ENCODE results near the gene MRPS23. TPM values are rescaled to one million over a fixed set of nuclear protein-coding genes. Genes with fewer than 3 reads are reported as not detected.

The MRPS23 gene
- total and polyA plus RNA-seq, 8 donors = 39.2 to 46.1 (median 43.2) TPM

DNA sequence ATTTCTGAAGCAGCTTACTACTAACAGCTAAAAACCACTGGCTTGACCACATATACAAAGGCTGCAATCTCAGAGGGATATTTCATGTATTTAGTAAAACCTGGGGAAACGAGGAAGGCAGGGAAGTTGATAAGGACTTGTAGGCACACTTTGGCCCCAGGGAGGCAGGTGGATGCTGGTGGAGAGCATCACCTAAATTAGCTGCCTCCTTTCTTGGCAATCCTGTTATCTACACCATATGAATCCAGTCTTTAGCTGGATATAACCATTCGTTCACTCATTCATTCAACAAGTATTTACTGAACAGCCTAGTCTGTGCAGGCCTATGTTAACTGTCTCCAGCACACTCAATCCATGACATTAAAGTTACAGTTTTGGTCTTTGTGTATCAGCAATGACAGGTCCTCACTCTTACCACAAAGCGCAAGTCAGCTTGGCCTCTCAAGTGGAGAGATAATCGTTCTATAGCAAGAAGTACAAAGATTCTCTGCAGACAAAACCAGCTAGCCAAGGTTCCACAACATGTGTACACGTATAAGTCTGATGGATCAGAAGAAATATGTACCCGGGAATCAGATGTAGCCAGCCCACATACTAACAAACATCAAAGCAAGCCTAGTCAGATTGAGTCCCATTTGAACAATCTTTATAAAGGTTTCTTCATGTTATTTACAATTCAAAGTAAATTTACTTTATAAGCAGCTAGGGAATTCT is 10.8 kb downstream of the MRPS23 start:
- no peaks in the 10 kb centered on the region for H3K4me1 ChIP-seq
- H3K9me3 ChIP-seq = no peaks in the 10 kb centered on the region
- H3K27me3 ChIP-seq = no peaks in the 10 kb centered on the region
- ATAC-seq (no peak), DNase-seq (no peak)
- no peak overlapping the region for H3K4me3 ChIP-seq
- TF ChIP-seq, protein P1, sequence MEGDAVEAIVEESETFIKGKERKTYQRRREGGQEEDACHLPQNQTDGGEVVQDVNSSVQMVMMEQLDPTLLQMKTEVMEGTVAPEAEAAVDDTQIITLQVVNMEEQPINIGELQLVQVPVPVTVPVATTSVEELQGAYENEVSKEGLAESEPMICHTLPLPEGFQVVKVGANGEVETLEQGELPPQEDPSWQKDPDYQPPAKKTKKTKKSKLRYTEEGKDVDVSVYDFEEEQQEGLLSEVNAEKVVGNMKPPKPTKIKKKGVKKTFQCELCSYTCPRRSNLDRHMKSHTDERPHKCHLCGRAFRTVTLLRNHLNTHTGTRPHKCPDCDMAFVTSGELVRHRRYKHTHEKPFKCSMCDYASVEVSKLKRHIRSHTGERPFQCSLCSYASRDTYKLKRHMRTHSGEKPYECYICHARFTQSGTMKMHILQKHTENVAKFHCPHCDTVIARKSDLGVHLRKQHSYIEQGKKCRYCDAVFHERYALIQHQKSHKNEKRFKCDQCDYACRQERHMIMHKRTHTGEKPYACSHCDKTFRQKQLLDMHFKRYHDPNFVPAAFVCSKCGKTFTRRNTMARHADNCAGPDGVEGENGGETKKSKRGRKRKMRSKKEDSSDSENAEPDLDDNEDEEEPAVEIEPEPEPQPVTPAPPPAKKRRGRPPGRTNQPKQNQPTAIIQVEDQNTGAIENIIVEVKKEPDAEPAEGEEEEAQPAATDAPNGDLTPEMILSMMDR (IDR thresholded peaks at IDR 0.05) = no peak
- H3K36me3 ChIP-seq = peaks cover 0 to 49% of the 10 kb centered on the region in 2 donors
- intact Hi-C loops (cut with DNase I) = no loop called here
- H3K27ac ChIP-seq = no peak overlapping the region

DNA sequence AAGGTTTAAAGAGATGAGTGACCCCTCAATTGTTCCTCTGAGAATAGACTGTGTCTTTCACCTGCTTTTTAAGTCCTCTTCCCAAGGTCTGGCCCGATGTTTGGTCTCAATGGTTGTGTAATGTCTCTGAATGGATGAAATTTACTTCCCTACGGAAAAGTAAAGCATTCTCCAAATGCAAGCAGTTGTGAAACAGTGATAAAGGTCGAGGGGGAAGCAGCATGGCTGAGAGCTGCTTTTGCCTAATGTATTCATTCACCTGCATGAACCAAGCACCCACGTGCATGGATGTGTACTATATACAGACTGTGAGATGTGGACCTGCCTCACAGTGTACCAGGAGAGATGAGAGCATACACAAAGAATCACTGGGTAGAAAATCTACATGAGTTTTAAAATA is 11.4 kb downstream of the MRPS23 start:
- ATAC-seq (peak; percentile 37), DNase-seq (no peak)
- Histone ChIP-seq H3K4me3 (no peak overlapping the region), H3K27ac (no peak overlapping the region), H3K27me3 (no peaks in the 10 kb centered on the region), H3K9me3 (no peaks in the 10 kb centered on the region), H3K36me3 (peaks cover 0 to 49% of the 10 kb centered on the region in 2 donors), H3K4me1 (no peaks in the 10 kb centered on the region)
- intact Hi-C loops (cut with DNase I) = no loop called here
- TF ChIP-seq, protein P1 (IDR thresholded peaks at IDR 0.05) = no peak

DNA sequence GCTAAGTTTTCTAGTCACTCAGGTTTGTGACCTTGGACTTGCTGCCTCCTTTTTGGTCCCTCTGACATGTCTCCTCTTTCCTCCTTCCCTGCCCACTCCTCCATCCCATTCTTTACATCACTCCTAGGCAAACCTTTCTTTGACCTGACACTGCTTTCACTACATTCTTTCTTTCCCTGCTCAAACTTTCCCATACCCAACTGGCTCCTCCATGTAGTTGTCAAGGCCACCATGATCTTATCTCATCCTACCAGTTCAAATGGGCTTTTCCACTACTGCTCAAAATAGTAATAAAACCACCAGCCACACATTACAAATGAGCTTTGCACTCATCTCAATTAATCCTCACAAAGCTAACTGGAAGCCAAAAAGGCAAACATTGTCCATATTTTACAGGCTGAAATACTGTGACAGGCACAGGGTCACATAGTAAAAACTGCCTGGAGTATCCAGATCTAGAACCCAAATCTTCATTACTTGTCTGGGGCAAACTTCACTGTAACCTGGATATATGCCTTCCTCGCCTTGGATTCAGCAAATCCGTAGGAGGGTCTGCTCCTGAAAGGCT is 14.4 kb downstream of the MRPS23 start:
- intact Hi-C loops (cut with DNase I) = no loop called here
- DNase-seq = no peak
- no peak overlapping the region for H3K4me3 ChIP-seq
- TF ChIP-seq, protein P1 (IDR thresholded peaks at IDR 0.05) = no peak
- H3K36me3 ChIP-seq = peaks cover 0 to 36% of the 10 kb centered on the region in 2 donors
- peaks cover 5 to 15% of the 10 kb centered on the region in 2 donors for H3K4me1 ChIP-seq
- H3K27ac ChIP-seq = no peak overlapping the region
- ATAC-seq = no peak
- H3K27me3 ChIP-seq = no peaks in the 10 kb centered on the region
- no peaks in the 10 kb centered on the region for H3K9me3 ChIP-seq

DNA sequence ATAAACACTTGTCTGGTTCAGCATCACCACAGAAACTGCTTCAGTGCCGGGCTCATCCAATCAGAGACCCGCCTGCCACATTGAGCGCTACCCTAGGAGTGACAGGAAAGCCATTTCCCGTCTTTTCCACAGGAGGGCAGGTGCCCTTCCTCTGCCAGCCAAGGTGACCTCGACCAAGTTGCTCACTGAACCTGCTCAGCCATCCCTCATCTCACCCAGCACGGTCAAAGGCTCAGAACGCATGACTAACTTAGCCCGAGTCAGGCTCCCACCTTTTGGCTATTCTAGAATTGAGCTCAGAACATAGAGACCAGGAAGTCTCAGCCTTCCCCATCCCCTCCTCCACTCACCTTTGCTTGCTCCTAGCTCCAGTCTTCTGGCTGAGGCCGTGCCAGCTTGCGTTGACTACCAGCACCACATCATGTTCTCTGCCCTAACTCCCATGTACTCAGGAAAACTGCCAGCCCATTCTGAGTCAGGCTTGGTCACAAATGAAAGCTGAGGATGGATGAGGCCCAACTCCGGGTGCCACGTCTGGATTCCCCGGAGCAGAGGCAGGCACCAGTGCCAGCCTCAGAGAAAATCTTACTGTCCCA is 15.6 kb downstream of the MRPS23 start:
- Histone ChIP-seq H3K4me1 (peaks cover 5 to 15% of the 10 kb centered on the region in 2 donors), H3K4me3 (no peak overlapping the region), H3K27me3 (no peaks in the 10 kb centered on the region), H3K36me3 (peaks cover 0 to 25% of the 10 kb centered on the region in 2 donors), H3K9me3 (no peaks in the 10 kb centered on the region), H3K27ac (no peak overlapping the region)
- peak; percentile 24 for ATAC-seq
- DNase-seq = no peak
- intact Hi-C loops (cut with DNase I) = no loop called here
- TF ChIP-seq, protein P1 (IDR thresholded peaks at IDR 0.05) = no peak

Data from left lung (tissue), 10 donors.